NB4 (cell line): Measurements from ENCODE around the gene KCNQ1.

Experiments used
- DNase-seq: peaks from one replicate; pipeline ENCODE4 v3.0.0; 2010; ENCODE audit warnings: low read depth
- H3K4me3 ChIP-seq: one replicate; pipeline ENCODE4 v1.5.1; 2011; ENCODE audit warnings: mild to moderate bottlenecking, low read depth, low read length, moderate library complexity
- MYC ChIP-seq: IDR thresholded peaks from 2 replicates; pipeline ENCODE4 v1.6.1; 2011; ENCODE audit warnings: low read depth, low read length
- POLR2A ChIP-seq: IDR thresholded peaks from 2 replicates; pipeline ENCODE4 v1.6.1; 2011; ENCODE audit warnings: mild to moderate bottlenecking; ENCODE audit not compliant: insufficient read length; ENCODE audit errors: extremely low read depth
- TF ChIP-seq, protein P1 (sequence below): IDR thresholded peaks from one replicate; pipeline ENCODE4 v1.5.1; 2012; ENCODE audit warnings: low read depth, low read length
- TF ChIP-seq, protein P2 (sequence below): IDR thresholded peaks from 2 replicates; pipeline ENCODE4 v1.6.1; 2011; ENCODE audit warnings: low read depth, low read length

The KCNQ1 gene

DNA sequence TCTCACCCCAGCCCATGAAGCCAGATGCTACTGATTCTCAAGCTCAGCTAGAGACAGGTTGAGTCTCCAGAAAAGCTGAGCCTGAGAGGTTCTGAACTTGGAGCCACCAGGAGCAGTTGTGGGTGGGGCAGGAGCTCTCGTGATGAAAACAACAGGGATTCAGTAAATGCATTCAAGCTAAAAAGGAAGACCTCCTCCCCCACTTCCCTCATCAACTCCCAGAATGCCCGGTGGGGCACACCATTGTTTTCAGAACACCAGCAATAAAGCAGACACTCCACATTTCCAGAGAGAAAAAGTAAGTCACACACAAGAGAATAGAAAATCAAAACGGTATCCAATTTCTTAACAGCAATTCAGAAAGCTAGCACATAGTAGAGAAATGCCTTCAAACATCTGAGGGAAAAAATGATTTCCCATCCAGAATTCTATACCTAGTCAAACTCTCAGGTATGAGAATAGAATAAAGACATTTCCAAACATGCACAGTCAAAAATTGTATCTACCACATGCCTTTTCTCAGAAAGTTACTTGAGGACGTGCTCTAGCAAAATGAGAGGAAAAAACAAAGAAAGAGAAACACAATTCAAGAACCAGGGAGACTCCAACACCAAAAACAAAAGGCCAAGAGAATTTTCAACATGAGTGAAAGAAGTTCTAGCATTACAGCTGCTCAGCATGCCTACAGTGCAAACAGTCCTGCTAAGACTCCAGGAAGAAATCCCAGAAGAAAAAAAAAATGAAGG is 383.9 kb downstream of the KCNQ1 start:
- no peak overlapping the region for H3K4me3 ChIP-seq
- no peak for TF ChIP-seq POLR2A
- TF ChIP-seq, protein P1, sequence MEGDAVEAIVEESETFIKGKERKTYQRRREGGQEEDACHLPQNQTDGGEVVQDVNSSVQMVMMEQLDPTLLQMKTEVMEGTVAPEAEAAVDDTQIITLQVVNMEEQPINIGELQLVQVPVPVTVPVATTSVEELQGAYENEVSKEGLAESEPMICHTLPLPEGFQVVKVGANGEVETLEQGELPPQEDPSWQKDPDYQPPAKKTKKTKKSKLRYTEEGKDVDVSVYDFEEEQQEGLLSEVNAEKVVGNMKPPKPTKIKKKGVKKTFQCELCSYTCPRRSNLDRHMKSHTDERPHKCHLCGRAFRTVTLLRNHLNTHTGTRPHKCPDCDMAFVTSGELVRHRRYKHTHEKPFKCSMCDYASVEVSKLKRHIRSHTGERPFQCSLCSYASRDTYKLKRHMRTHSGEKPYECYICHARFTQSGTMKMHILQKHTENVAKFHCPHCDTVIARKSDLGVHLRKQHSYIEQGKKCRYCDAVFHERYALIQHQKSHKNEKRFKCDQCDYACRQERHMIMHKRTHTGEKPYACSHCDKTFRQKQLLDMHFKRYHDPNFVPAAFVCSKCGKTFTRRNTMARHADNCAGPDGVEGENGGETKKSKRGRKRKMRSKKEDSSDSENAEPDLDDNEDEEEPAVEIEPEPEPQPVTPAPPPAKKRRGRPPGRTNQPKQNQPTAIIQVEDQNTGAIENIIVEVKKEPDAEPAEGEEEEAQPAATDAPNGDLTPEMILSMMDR: no peak
- TF ChIP-seq MYC: no peak
- TF ChIP-seq, protein P2, sequence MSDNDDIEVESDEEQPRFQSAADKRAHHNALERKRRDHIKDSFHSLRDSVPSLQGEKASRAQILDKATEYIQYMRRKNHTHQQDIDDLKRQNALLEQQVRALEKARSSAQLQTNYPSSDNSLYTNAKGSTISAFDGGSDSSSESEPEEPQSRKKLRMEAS: no peak
- DNase-seq: no peak

DNA sequence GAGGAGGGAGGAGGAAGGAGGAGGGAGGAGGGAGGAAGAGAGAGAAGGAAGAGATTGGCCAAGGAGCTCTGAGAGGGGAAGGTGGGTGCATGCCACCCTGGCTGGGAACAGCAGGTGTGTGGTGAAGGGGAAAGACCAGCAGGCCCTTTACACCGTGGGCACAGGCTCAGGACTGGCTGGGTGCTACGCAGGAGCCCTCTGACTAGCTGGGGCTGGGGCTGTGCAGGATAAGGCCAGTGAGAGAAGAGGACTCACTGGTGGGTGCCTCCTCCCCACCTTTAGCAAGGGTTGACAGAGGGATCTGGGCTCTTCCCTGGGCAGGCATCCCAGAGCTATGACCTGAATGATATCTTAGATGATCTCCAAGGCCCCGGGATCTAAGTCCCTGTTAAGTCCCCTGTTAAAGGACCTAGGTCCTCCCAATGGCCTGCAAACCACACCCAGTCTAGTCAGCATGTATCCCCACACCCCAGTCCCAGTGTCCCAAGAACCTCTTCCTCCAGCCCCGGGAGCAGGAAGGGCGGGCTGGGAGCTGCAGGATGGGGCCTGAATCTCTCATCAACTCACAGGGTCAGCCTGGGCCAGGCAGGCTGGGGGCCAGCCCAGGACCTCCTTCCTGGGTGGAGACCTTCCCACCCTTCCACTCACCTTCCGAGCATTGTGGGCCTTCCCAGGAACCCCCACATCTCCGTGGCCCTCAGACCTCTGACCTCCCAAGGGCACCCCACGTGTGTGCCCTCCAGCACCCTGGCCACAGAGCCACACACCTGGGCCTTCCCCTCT is 385.4 kb downstream of the KCNQ1 start:
- TF ChIP-seq POLR2A: no peak
- TF ChIP-seq, protein P1: no peak
- TF ChIP-seq MYC: no peak
- TF ChIP-seq, protein P2: no peak

DNA sequence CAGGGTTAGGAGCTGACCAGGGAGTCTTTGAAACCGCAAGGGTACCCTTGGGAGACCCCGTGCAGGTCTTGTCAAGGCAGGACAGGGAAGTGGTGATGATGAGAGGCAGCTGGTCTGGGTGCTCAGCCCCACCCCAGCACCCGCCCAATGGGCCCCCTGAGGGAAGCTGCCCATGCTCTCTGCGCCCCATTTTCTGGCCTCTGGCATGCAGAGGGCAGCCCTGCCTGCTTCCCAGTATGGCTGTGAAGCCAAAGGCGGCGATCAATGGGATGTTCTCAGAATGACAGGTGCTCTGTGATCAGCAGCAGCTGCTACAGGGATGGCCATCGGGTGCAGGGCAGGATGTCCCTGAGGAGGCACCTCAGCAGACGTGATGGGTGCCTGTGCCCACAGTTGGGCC is 386.1 kb downstream of the KCNQ1 start:
- no peak for TF ChIP-seq MYC
- TF ChIP-seq, protein P1: no peak
- H3K4me3 ChIP-seq: no peak overlapping the region
- no peak for DNase-seq

More for the DNA sequence above, 385.4 kb downstream of the KCNQ1 start:
- DNase-seq: no peak
- no peak overlapping the region for H3K4me3 ChIP-seq

DNA sequence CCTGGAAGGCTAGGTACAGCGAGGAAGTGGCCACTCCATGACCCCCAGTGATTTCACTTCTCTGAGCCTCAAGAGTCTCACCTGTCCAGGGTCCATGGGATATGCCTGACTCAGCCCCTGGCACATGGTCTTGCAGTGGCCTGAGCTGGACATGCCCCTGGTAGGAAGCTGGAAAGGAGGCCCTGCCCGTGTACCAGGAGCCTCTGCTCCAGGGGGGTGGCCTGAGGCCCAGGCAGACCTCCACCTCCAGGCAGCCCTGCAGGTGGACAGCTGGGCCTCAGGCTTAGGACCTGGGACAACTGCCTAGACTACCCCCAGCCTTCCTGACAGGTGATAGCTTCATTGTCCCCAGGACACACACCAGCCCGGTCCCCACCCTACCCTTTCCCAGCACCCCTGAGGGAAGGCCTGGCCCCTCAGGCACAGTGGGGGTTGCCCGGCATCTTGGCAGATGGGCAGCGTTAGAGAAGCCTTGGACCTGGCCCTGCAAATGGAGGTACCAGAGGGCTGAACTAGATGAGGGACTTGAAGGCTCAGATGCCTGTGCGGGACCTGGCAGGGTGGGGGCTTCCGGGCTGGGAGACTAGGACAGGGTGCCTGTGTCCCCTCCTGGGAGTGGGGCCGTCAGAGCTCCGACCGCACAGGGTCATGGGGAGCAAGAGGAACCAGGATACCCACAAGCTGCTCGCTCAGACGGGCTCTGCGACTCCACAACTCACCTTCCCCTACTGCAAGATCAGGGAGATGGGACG is 387.1 kb downstream of the KCNQ1 start:
- DNase-seq: no peak
- no peak for TF ChIP-seq MYC
- TF ChIP-seq POLR2A: no peak
- TF ChIP-seq, protein P1: no peak
- TF ChIP-seq, protein P2: no peak
- no peak overlapping the region for H3K4me3 ChIP-seq

DNA sequence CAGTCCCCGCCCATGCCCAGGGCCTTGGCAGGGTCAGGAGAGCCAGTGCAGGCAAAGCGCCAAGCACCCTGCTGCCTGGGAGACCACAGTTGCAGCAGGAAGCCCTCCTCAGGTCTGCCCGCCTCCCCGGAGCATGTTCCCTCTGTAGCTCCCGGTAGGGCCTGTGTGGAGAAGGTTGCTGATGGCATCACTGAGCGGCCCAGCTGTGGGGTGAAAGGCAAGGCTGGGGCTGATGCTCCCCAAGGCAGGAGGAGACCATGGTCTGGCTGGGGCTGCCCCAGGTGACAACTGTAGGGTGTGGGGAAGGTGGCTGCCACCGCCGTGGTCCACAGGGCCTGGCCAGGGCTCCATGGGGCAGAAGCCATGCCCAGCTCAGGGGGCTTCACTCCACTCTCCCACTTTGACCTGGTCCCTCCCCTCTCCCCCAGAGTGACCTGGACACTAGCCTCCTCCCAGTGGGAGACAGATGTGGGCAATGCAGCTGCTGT is 387.8 kb downstream of the KCNQ1 start:
- no peak for DNase-seq
- TF ChIP-seq POLR2A: no peak
- TF ChIP-seq MYC: no peak
- TF ChIP-seq, protein P1: no peak
- TF ChIP-seq, protein P2: no peak
- H3K4me3 ChIP-seq: no peak overlapping the region
